Measurements from ENCODE around the gene IL32.

DNA sequence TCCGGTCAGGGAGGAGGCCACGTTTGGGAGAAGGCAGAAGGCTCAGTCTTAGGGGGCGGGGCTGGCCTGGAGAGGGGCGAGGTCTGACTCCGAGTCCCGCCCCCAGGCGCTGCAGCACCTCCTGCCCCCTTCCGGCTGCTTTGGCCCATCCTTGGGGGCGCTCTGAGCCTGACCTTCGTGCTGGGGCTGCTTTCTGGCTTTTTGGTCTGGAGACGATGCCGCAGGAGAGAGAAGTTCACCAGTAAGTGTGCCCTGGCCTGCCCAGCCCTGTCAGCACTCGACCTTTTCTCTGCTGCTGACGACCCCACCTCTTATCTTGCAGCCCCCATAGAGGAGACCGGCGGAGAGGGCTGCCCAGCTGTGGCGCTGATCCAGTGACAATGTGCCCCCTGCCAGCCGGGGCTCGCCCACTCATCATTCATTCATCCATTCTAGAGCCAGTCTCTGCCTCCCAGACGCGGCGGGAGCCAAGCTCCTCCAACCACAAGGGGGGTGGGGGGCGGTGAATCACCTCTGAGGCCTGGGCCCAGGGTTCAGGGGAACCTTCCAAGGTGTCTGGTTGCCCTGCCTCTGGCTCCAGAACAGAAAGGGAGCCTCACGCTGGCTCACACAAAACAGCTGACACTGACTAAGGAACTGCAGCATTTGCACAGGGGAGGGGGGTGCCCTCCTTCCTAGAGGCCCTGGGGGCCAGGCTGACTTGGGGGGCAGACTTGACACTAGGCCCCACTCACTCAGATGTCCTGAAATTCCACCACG is 43.8 kb upstream of the IL32 start:
- TF ChIP-seq, protein P1, sequence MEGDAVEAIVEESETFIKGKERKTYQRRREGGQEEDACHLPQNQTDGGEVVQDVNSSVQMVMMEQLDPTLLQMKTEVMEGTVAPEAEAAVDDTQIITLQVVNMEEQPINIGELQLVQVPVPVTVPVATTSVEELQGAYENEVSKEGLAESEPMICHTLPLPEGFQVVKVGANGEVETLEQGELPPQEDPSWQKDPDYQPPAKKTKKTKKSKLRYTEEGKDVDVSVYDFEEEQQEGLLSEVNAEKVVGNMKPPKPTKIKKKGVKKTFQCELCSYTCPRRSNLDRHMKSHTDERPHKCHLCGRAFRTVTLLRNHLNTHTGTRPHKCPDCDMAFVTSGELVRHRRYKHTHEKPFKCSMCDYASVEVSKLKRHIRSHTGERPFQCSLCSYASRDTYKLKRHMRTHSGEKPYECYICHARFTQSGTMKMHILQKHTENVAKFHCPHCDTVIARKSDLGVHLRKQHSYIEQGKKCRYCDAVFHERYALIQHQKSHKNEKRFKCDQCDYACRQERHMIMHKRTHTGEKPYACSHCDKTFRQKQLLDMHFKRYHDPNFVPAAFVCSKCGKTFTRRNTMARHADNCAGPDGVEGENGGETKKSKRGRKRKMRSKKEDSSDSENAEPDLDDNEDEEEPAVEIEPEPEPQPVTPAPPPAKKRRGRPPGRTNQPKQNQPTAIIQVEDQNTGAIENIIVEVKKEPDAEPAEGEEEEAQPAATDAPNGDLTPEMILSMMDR (IDR thresholded peaks at IDR 0.05; ENCODE audit: borderline replicate concordance, extremely low read depth, low read length, poor library complexity, severe bottlenecking): no peak
- no peak for TF ChIP-seq EZH2 (IDR thresholded peaks at IDR 0.05; ENCODE audit: borderline replicate concordance, low read depth, low read length, severe bottlenecking)
